ENCODE results near the gene EPHA8. TPM values are rescaled to one million over a fixed set of nuclear protein-coding genes. Genes with fewer than 3 reads are reported as not detected.

EPHA8 gene
- total RNA-seq, 1 donor from 2014 or later = 0.69 TPM

- Mint-ChIP-seq H3K9me3 (ENCODE audit: unreplicated experiment) (peaks cover 3% of the 10 kb centered on the region), H3K27me3 (ENCODE audit: unreplicated experiment) (peaks cover 10% of the 10 kb centered on the region), H3K4me1 (ENCODE audit: low read depth, unreplicated experiment) (peaks cover 10% of the 10 kb centered on the region), H3K4me3 (ENCODE audit: unreplicated experiment) (no peak overlapping the region), H3K36me3 (ENCODE audit: unreplicated experiment) (no peaks in the 10 kb centered on the region), H3K27ac (ENCODE audit: unreplicated experiment) (no peak overlapping the region)
- TF ChIP-seq CTCF (IDR thresholded peaks at IDR 0.05; ENCODE audit: partially characterized antibody, unreplicated experiment) = peak; percentile 88
- peak; percentile 92 for DNase-seq
Observed at GRCh38 chr1:22641906-22642636, 78.8 kb downstream of the EPHA8 start.

GRCh38 chr1:22643381-22643780 lies 80.1 kb downstream of the EPHA8 start, which contains the start of gene C1QC:
C1QC (plus strand) TSS chr1:22643633; CDS start chr1:22644024, 391 bp downstream.
- no peak within 1 kb of the TSS for H3K4me3 Mint-ChIP-seq (ENCODE audit: unreplicated experiment)
- no peaks in the 10 kb centered on the region for H3K36me3 Mint-ChIP-seq (ENCODE audit: unreplicated experiment)
- no peak within 1 kb of the TSS for H3K27ac Mint-ChIP-seq (ENCODE audit: unreplicated experiment)
- peaks cover 12% of the 10 kb centered on the region for H3K4me1 Mint-ChIP-seq (ENCODE audit: low read depth, unreplicated experiment)
- peaks cover 3% of the 10 kb centered on the region for H3K9me3 Mint-ChIP-seq (ENCODE audit: unreplicated experiment)
- no peak for TF ChIP-seq CTCF (IDR thresholded peaks at IDR 0.05; ENCODE audit: partially characterized antibody, unreplicated experiment)
- peaks cover 10% of the 10 kb centered on the region for H3K27me3 Mint-ChIP-seq (ENCODE audit: unreplicated experiment)
- no peak for DNase-seq

- no peak overlapping the region for H3K4me3 Mint-ChIP-seq (ENCODE audit: unreplicated experiment)
- peaks cover 12% of the 10 kb centered on the region for H3K4me1 Mint-ChIP-seq (ENCODE audit: low read depth, unreplicated experiment)
- peaks cover 3% of the 10 kb centered on the region for H3K9me3 Mint-ChIP-seq (ENCODE audit: unreplicated experiment)
- no peak for DNase-seq
- no peaks in the 10 kb centered on the region for H3K36me3 Mint-ChIP-seq (ENCODE audit: unreplicated experiment)
- H3K27ac Mint-ChIP-seq (ENCODE audit: unreplicated experiment) = no peak overlapping the region
- TF ChIP-seq CTCF (IDR thresholded peaks at IDR 0.05; ENCODE audit: partially characterized antibody, unreplicated experiment) = no peak
- H3K27me3 Mint-ChIP-seq (ENCODE audit: unreplicated experiment) = peaks cover 10% of the 10 kb centered on the region
Observed at GRCh38 chr1:22643928-22644327, 80.6 kb downstream of the EPHA8 start.

- Mint-ChIP-seq H3K9me3 (ENCODE audit: unreplicated experiment) (peaks cover 3% of the 10 kb centered on the region), H3K4me1 (ENCODE audit: low read depth, unreplicated experiment) (peaks cover 11% of the 10 kb centered on the region), H3K27ac (ENCODE audit: unreplicated experiment) (no peak overlapping the region), H3K36me3 (ENCODE audit: unreplicated experiment) (no peaks in the 10 kb centered on the region), H3K4me3 (ENCODE audit: unreplicated experiment) (no peak overlapping the region), H3K27me3 (ENCODE audit: unreplicated experiment) (peaks cover 12% of the 10 kb centered on the region)
- no peak for TF ChIP-seq CTCF (IDR thresholded peaks at IDR 0.05; ENCODE audit: partially characterized antibody, unreplicated experiment)
- DNase-seq = no peak
Observed at GRCh38 chr1:22645931-22646330, 82.6 kb downstream of the EPHA8 start.

GRCh38 chr1:22646384-22646783 lies 83.1 kb downstream of the EPHA8 start:
- H3K4me3 Mint-ChIP-seq (ENCODE audit: unreplicated experiment) = no peak overlapping the region
- no peaks in the 10 kb centered on the region for H3K36me3 Mint-ChIP-seq (ENCODE audit: unreplicated experiment)
- H3K27me3 Mint-ChIP-seq (ENCODE audit: unreplicated experiment) = peaks cover 8% of the 10 kb centered on the region
- no peak overlapping the region for H3K27ac Mint-ChIP-seq (ENCODE audit: unreplicated experiment)
- no peak for TF ChIP-seq CTCF (IDR thresholded peaks at IDR 0.05; ENCODE audit: partially characterized antibody, unreplicated experiment)
- peaks cover 7% of the 10 kb centered on the region for H3K4me1 Mint-ChIP-seq (ENCODE audit: low read depth, unreplicated experiment)
- DNase-seq = no peak
- peaks cover 3% of the 10 kb centered on the region for H3K9me3 Mint-ChIP-seq (ENCODE audit: unreplicated experiment)
